ENCODE results near the gene FBXL3.
"Not testable (repeated sequence)": the region's sequence is repeated elsewhere in the genome, so short reads cannot be mapped to it uniquely, and the experiment has no call there.

The FBXL3 gene

GRCh38 chr13:76982061-76982460 is 44.9 kb downstream of the FBXL3 start:
- DNase-seq (ENCODE audit: low read depth) = no peak

GRCh38 chr13:76980075-76980718 is 46.8 kb downstream of the FBXL3 start:
- peak; percentile 18 for DNase-seq (ENCODE audit: low read depth)

GRCh38 chr13:76976929-76977328 is 50.0 kb downstream of the FBXL3 start:
- no peak for DNase-seq (ENCODE audit: low read depth)

- no peak for DNase-seq (ENCODE audit: low read depth)
These were observed 50.5 kb downstream of the FBXL3 start for GRCh38 chr13:76976490-76976889.

- DNase-seq (ENCODE audit: low read depth) = no peak
These were observed 51.1 kb downstream of the FBXL3 start for GRCh38 chr13:76975863-76976262.

- DNase-seq (ENCODE audit: low read depth) = no peak
These were observed 52.4 kb downstream of the FBXL3 start for GRCh38 chr13:76974618-76974975.

- DNase-seq (ENCODE audit: low read depth) = no peak
These were observed 52.9 kb downstream of the FBXL3 start for GRCh38 chr13:76973920-76974617.

GRCh38 chr13:76971851-76972829 is 54.8 kb downstream of the FBXL3 start:
- DNase-seq (ENCODE audit: low read depth) = no peak

GRCh38 chr13:76971215-76971614 is 55.7 kb downstream of the FBXL3 start:
- no peak for DNase-seq (ENCODE audit: low read depth)

GRCh38 chr13:76969488-76970365 is 57.2 kb downstream of the FBXL3 start:
- peak; percentile 51 for DNase-seq (ENCODE audit: low read depth)

- no peak for DNase-seq (ENCODE audit: low read depth)
These were observed 58.9 kb downstream of the FBXL3 start for GRCh38 chr13:76968041-76968440.

- no peak for DNase-seq (ENCODE audit: low read depth)
These were observed 59.9 kb downstream of the FBXL3 start for GRCh38 chr13:76967031-76967430.

- peak; percentile 93 for DNase-seq (ENCODE audit: low read depth)
These were observed 61.1 kb downstream of the FBXL3 start for GRCh38 chr13:76965759-76966421.

GRCh38 chr13:76959734-76960133 is 67.2 kb downstream of the FBXL3 start:
- not testable (repeated sequence) for DNase-seq (ENCODE audit: low read depth)

- DNase-seq (ENCODE audit: low read depth) = no peak
These were observed 68.0 kb downstream of the FBXL3 start for GRCh38 chr13:76958841-76959432.

GRCh38 chr13:76955661-76956060 is 71.3 kb downstream of the FBXL3 start:
- DNase-seq (ENCODE audit: low read depth) = no peak
